ENCODE results near the gene NCOA6.

NCOA6 gene

DNA sequence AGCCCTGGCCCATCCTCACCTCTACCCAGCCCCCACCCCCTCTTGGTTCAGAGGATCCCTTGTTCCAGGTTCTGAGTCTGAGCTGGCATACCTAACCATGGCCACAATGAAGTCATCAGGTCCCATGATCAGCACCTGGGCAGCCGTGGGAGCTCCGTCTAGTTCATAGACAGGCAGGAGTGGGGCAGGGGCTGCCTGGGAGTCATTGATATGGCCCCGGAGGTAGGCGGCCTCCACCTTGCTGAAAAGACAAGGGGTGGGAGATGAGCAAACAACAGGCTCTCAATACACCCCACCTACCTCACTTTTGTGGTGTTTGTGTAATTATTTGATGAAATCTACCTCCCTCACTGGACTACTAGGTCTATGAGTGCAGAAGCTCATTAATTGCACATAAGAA, 26.8 kb upstream of the NCOA6 start:
- Mint-ChIP-seq H3K36me3 (no peaks in the 10 kb centered on the region), H3K27ac (no peak overlapping the region), H3K27me3 (no peaks in the 10 kb centered on the region), H3K9me3 (no peaks in the 10 kb centered on the region), H3K4me3 (no peak overlapping the region), H3K4me1 (peaks cover 2% of the 10 kb centered on the region)
- CTCF ChIA-PET = no interaction called here
- no peak for DNase-seq

DNA sequence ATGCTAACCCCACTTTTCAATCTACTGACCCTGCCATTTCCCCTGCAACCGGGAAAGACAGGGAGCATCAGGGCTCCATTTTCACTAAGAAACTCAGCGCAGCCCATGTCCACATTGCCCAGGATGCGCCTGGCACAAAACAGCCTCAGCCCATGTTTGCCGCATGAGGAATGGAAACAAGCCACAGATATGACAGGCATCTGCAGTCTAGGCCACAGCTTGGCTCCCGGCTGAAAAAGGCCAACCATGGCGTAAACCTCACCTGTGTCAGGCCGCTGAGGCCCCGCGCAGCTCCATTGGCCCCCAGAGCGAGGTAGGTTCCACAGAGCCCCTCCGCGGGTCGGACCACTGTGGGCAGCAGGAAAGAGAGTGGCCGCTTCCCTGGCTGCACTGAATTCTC, 25.5 kb upstream of the NCOA6 start:
- Mint-ChIP-seq H3K36me3 (no peaks in the 10 kb centered on the region), H3K27ac (no peak overlapping the region), H3K4me1 (peaks cover 2% of the 10 kb centered on the region), H3K9me3 (no peaks in the 10 kb centered on the region), H3K27me3 (no peaks in the 10 kb centered on the region), H3K4me3 (no peak overlapping the region)
- CTCF ChIA-PET = no interaction called here
- no peak for DNase-seq

DNA sequence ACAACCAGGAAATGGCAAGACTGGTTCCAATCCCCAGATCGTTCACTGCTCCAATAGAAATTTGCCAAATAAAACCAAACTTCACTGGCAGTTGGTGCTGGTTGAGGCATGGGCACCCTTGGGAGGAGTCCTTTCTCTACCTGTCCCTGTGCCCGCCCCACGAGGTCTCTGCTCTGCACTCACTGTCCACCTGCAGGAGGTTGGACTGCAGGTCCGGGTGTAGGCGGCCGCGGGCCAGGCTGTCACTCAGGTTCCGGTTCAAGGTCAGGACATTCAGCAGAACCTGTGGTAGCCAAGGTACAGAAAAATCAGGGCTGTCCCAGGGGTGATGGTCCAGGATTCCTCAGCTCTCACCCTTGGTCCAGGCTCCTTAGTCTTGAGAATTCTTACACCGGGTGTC, 24.3 kb upstream of the NCOA6 start:
- H3K36me3 Mint-ChIP-seq = no peaks in the 10 kb centered on the region
- CTCF ChIA-PET = interaction anchor here (0.5 to 2.2 kb wide), 2 partner anchors 14 to 578 kb away, joined by 3 to 7 read pairs; no protein-coding TSS in a partner anchor

DNA sequence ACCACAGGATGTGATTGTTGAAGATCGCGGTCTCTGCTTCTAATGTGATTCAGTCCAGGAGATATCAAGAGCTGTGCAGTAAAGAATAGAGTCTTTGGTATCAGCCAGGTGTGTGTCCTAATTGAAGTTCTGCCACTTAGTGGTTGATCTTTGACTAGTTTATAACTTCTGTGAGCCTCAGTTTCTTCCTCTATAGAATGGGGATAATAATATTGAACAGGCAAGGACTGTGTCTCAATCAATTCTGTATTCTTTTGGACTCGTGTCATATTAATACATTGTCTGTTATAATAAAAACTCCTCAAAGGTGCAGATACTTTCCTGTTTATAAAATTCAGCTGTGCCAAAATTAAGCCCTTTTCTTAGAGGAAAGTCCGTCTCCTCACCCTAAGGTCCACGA, 23.1 kb upstream of the NCOA6 start:
- DNase-seq = no peak
- no peak overlapping the region for H3K27ac Mint-ChIP-seq
- no peaks in the 10 kb centered on the region for H3K27me3 Mint-ChIP-seq
- no peaks in the 10 kb centered on the region for H3K9me3 Mint-ChIP-seq
- CTCF ChIA-PET = interaction anchor here (0.9 to 2.2 kb wide), 3 partner anchors 12 to 25 kb away, joined by 3 to 7 read pairs (median 3); no protein-coding TSS in a partner anchor
- no peak overlapping the region for H3K4me3 Mint-ChIP-seq
- H3K36me3 Mint-ChIP-seq = no peaks in the 10 kb centered on the region
- peaks cover 2% of the 10 kb centered on the region for H3K4me1 Mint-ChIP-seq

More for the DNA sequence above, 24.3 kb upstream of the NCOA6 start:
- H3K27ac Mint-ChIP-seq = no peak overlapping the region
- DNase-seq = no peak
- peaks cover 2% of the 10 kb centered on the region for H3K4me1 Mint-ChIP-seq
- H3K27me3 Mint-ChIP-seq = no peaks in the 10 kb centered on the region
- no peak overlapping the region for H3K4me3 Mint-ChIP-seq
- no peaks in the 10 kb centered on the region for H3K9me3 Mint-ChIP-seq

DNA sequence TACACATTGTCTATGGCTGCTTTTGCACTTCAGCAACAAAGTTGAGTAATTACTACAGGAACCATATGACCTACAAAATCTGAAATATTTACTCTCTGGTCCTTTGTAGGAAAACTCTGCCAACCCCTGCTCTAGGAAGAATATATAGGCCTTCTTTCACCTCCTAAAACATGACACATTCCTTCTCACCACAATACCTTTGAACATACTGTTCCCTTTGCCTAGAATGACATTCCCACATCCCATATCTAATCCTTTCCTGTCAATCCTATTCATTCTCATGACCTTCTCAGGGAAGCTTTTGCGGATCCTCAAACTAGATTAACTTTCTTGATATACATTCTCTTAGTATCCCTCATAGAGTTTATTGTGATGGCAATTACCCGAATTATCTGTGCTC, 18.0 kb upstream of the NCOA6 start:
- H3K9me3 Mint-ChIP-seq = no peaks in the 10 kb centered on the region
- H3K27me3 Mint-ChIP-seq = peaks cover 12% of the 10 kb centered on the region
- H3K4me1 Mint-ChIP-seq = no peaks in the 10 kb centered on the region
- H3K4me3 Mint-ChIP-seq = no peak overlapping the region
- H3K27ac Mint-ChIP-seq = no peak overlapping the region
- no peak for DNase-seq
- no peaks in the 10 kb centered on the region for H3K36me3 Mint-ChIP-seq
- CTCF ChIA-PET = no interaction called here

DNA sequence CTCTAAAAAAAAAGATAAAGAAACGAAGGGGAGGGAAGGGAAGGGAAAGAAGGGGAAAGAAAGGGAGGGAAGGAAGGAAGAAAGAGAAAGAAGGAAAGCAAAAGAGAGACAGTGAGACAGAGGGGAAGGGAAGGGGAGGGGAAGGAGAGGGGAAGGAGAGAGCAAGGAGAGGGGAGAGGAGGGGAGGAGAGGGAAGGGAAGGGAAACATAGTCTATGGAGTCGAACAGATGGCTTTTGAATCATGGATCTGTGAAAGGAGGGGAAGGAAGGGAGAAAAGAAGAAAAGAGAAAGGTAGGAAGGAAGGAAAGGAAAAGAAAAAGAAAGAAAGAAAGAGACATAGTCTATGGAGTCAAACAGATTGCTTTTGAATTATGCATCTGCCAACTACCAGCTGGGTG, 16.7 kb upstream of the NCOA6 start:
- Mint-ChIP-seq H3K36me3 (no peaks in the 10 kb centered on the region), H3K27me3 (peaks cover 12% of the 10 kb centered on the region), H3K27ac (no peak overlapping the region), H3K4me3 (no peak overlapping the region), H3K9me3 (no peaks in the 10 kb centered on the region), H3K4me1 (no peaks in the 10 kb centered on the region)
- CTCF ChIA-PET = no interaction called here
- no peak for DNase-seq

DNA sequence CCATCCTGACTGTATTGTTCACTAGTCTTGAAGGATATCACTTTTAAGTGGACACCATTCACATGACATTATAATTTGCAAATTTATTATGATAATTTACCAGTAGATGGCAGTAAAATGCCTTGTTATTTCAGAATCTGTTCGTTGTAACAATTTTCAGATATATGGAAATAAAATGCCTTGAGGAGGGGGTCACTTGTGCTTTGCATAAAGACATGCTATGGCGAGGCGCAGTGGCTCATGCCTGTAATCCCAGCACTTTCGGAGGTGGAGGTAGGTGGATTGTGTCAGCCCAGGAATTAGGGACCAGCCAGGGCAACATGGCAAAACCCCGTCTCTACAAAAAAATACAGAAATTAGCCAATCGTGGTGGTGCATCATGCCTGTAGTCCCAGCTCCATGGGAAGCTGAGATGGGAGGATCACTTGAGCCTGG, 9.0 kb upstream of the NCOA6 start:
- peaks cover 49% of the 10 kb centered on the region for H3K27me3 Mint-ChIP-seq
- no peak overlapping the region for H3K4me3 Mint-ChIP-seq
- no peaks in the 10 kb centered on the region for H3K9me3 Mint-ChIP-seq
- no peak overlapping the region for H3K27ac Mint-ChIP-seq
- H3K36me3 Mint-ChIP-seq = no peaks in the 10 kb centered on the region
- no peak for DNase-seq
- CTCF ChIA-PET = interaction anchor here (0.5 to 1.4 kb wide), 2 partner anchors 167 to 271 kb away, joined by 4 to 7 read pairs; no protein-coding TSS in a partner anchor
- H3K4me1 Mint-ChIP-seq = no peaks in the 10 kb centered on the region

DNA sequence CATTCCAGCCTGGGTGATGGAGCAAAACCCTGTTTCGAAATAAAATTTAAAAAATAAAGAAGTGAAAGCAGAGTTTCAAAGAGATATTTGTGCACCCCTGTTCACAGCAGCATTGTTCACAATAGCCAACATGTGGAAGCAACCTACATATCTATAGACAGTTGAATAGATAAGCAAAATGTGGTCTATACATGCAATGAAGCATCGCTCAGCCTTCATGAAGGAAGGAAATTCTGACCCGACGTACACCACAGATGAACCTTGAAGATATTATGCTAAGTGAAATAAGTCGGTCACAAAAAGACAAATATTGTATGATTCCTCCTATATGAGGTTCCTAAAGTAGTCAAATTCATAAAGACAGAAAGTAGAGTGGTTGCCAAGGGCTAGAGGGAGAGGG, 6.5 kb upstream of the NCOA6 start:
- Mint-ChIP-seq H3K36me3 (no peaks in the 10 kb centered on the region), H3K9me3 (no peaks in the 10 kb centered on the region), H3K4me3 (no peak overlapping the region), H3K27ac (no peak overlapping the region), H3K27me3 (peaks cover 58% of the 10 kb centered on the region), H3K4me1 (no peaks in the 10 kb centered on the region)
- CTCF ChIA-PET = interaction anchor here (1.0 to 1.4 kb wide), 2 partner anchors 16 to 25 kb away, joined by 3 to 4 read pairs; no protein-coding TSS in a partner anchor
- no peak for DNase-seq

DNA sequence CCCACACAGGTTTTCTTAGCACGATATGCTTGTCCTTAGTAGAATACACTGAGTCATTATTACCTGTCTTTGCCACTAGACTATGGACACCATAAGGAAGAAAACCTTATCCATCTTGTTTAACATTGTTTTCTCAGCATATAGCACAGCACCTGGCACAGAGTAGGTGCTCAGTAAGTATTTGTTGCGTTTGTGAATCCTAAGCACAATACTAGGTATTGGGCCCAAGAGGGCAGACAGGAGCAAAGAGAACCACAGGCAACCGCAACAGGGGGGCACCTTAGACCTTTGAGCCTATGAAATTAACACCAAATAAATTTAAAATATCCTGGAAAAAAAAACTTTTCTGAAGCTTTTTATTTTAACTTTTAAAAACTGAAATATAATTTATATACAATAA, 3.7 kb upstream of the NCOA6 start:
- Mint-ChIP-seq H3K27ac (no peak overlapping the region), H3K27me3 (peaks cover 53% of the 10 kb centered on the region), H3K36me3 (peaks cover 3% of the 10 kb centered on the region), H3K9me3 (no peaks in the 10 kb centered on the region), H3K4me3 (no peak overlapping the region), H3K4me1 (peaks cover 13% of the 10 kb centered on the region)
- CTCF ChIA-PET = no interaction called here
- DNase-seq = no peak

DNA sequence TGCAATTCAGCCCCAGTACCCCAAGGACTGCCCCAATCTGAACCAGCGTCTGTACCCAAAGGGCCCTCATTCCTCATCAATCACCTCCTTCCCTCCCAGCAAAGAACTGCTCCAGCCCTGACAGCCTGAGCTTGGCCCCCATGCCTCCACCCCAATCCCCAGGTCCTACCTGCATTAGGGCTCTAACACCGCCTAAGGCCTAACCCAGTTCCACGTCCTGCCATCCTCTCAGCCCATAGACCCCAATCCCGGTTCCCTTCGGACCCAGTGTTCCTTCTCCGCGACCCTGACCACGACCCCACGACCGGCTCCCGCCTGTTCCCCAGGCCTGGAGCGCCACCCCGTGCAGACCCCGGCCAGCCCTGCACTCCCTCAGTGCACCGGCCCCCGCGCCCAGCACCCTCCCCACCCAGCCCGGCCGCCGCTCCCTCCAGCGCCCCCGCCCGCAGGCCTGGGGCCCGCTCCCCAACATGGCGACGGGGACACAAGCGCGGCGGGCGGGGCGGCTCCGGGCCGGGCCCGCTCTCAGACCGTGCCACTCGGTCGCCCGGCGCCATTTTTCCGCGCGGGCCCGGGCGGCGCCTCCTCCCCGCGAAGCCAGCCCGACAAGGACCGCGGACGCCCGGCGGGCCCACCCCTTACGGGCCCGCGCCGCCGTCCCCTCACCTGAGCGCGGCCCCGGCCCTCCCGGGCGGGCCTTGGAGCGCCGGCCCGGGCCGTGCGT, 483 bp downstream of the NCOA6 start:
- Mint-ChIP-seq H3K36me3 (peaks cover 7% of the 10 kb centered on the region), H3K4me3 (peak overlapping the region; percentile 94), H3K27me3 (peaks cover 14% of the 10 kb centered on the region), H3K4me1 (peaks cover 33% of the 10 kb centered on the region), H3K27ac (peak overlapping the region; percentile 96), H3K9me3 (no peaks in the 10 kb centered on the region)
- peak; percentile 81 for DNase-seq
- CTCF ChIA-PET = interaction anchor here (0.9 kb wide), 1 partner anchor 49 kb away, joined by 4 read pairs; no protein-coding TSS in a partner anchor

DNA sequence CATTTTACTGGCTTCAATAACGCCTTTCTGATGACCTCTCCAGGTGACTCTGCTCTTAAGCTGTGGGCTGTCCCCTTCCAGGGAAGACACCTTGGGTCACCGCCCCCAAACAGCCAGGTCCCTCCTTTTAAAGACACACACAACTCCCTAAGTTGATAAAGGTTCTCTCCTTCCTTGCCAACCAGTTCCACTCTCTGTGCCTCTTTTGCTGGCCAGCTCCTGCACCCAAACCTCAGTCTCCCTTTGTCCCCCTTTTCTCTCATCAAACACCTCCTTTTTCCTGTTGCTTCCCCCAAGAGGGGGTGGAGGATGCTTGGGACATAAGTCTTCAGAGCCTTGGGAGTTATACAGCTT, 1.0 kb downstream of the NCOA6 start:
- no peaks in the 10 kb centered on the region for H3K9me3 Mint-ChIP-seq

DNA sequence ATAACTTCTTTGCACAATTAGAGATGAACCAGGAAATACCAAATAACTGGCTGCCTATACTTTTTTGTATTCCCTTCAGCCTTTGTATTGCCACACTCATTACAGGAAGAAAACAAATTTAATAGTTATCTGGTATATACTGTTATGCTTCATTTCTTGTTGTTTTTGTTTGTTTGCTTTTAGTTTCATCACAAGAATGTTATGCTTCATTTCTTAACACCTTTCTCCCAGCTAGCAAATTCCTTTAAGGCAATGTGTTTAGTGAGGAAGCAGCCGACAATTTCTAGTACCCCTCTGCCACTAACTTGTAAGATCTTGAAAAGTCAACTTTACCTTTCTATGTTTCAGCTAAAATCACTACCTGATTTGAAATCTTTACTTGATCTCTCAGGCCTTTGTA, 1.4 kb downstream of the NCOA6 start:
- peak overlapping the region; percentile 96 for H3K27ac Mint-ChIP-seq
- CTCF ChIA-PET = interaction anchor here (0.9 kb wide), 1 partner anchor 50 kb away, joined by 4 read pairs; no protein-coding TSS in a partner anchor
- H3K27me3 Mint-ChIP-seq = peaks cover 8% of the 10 kb centered on the region
- DNase-seq = no peak
- H3K9me3 Mint-ChIP-seq = no peaks in the 10 kb centered on the region
- peaks cover 33% of the 10 kb centered on the region for H3K4me1 Mint-ChIP-seq
- peak overlapping the region; percentile 94 for H3K4me3 Mint-ChIP-seq
- peaks cover 7% of the 10 kb centered on the region for H3K36me3 Mint-ChIP-seq

More for the DNA sequence above, 1.0 kb downstream of the NCOA6 start:
- peaks cover 7% of the 10 kb centered on the region for H3K36me3 Mint-ChIP-seq
- H3K4me1 Mint-ChIP-seq = peaks cover 33% of the 10 kb centered on the region
- peaks cover 9% of the 10 kb centered on the region for H3K27me3 Mint-ChIP-seq
- DNase-seq = peak; percentile 89
- CTCF ChIA-PET = interaction anchor here (0.9 kb wide), 1 partner anchor 50 kb away, joined by 4 read pairs; no protein-coding TSS in a partner anchor
- peak overlapping the region; percentile 96 for H3K27ac Mint-ChIP-seq
- H3K4me3 Mint-ChIP-seq = peak overlapping the region; percentile 94

DNA sequence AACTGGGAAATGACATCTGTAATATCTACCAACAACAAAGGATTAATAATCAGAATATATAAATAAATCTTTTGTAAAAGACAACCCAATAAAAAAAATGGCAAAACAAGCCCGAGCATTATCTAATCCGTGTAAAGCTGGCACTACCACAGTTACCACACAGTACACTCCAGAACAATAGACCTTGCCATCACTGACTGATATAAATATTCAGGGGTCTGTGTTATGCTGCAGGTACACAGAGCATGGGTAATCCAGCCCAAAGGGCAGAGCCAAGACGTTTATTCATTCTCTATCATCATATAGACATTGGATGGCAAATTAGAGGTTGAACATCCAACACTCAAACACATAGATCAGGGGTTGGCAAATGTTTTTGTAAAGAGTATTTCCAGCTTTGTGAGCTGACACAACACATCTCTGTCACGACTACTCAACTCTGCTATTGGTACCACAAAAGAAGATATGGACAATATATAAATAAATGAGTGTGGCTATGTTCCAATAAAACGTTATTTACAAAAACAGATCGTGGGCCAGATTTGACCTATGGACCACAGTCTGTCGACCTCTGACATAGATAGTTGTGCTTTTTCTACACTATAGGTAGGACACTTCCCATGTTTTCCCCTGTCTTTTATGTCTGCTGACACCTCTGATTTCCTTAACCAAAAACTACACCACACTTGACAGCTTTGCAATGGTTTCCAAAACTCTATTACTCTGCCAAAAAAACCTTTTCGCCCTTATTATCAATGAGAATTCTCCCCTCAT, 4.5 kb downstream of the NCOA6 start:
- no peak overlapping the region for H3K4me3 Mint-ChIP-seq
- H3K36me3 Mint-ChIP-seq = peaks cover 7% of the 10 kb centered on the region
- no peak overlapping the region for H3K27ac Mint-ChIP-seq
- no peak for DNase-seq
- H3K4me1 Mint-ChIP-seq = peaks cover 30% of the 10 kb centered on the region
- no peaks in the 10 kb centered on the region for H3K9me3 Mint-ChIP-seq
- H3K27me3 Mint-ChIP-seq = no peaks in the 10 kb centered on the region
- CTCF ChIA-PET = no interaction called here

DNA sequence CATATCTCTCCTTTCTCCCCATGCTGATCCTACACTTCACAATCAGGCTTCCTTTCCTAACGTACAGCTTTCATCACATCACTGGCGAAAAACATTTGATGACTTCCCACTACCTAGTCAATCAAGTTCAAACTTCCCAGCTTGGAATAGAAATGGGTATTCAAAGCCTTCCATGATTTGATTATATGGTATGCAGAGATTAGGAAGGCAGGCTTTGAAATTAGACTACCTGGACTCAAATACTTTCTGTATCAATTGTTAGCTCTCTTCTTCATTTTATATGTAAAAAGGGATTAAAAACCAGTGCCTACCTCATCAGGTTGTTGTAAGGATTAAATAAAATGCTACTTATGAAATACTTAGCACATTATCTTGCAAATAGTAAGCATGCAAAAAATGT, 7.7 kb downstream of the NCOA6 start:
- Mint-ChIP-seq H3K36me3 (peaks cover 3% of the 10 kb centered on the region), H3K4me1 (peaks cover 11% of the 10 kb centered on the region), H3K4me3 (no peak overlapping the region), H3K27me3 (no peaks in the 10 kb centered on the region), H3K27ac (no peak overlapping the region), H3K9me3 (no peaks in the 10 kb centered on the region)
- CTCF ChIA-PET = interaction anchor here (0.5 to 1.0 kb wide), 2 partner anchors 48 to 540 kb away, joined by 3 read pairs; no protein-coding TSS in a partner anchor
- no peak for DNase-seq
